B cell (primary cell): Measurements from ENCODE around the gene ASPG. TPM values are rescaled to one million over a fixed set of nuclear protein-coding genes. Genes with fewer than 3 reads are reported as not detected.
A peak's percentile ranks its signal among the peaks of the same experiment; 100 is the strongest.

Experiments used
- ATAC-seq: fragments of 200-7000 bp; cut with Tn5 transposase; one replicate; pipeline ENCODE4 v1.10.0; 2021; ENCODE audit warnings: low read depth, mild to moderate bottlenecking, moderate number of reproducible peaks, moderate library complexity
- CTCF ChIA-PET: fragments of 350-600 bp; sonication (Branson Sonifier 250); formaldehyde crosslinking; loops from one replicate; lab custom pipeline; 2021; ENCODE audit warnings: antibody characterized with exemption, inconsistent platforms; lab: Charles Lee
- POLR2A ChIA-PET: fragments of 350-600 bp; sonication (Branson Sonifier 250); formaldehyde crosslinking; loops from one replicate; lab custom pipeline; 2021; ENCODE audit warnings: antibody characterized with exemption; lab: Charles Lee
- DNase-seq: peaks from one replicate; pipeline ENCODE4 v3.0.0; 2013
- H2AFZ ChIP-seq: 2 replicates; pipeline ENCODE4 v1.6.1; 2012; ENCODE audit warnings: mild to moderate bottlenecking, low read depth, low read length; ENCODE audit not compliant: insufficient read depth, poor library complexity, severe bottlenecking
- H3K27ac ChIP-seq, 2 donors: 1 replicate in 1 of 2; 2 replicates in 1 of 2; pipeline ENCODE4 v1.5.1; 2012 to 2013; ENCODE audit warnings: low read length in 2 of 2, mild to moderate bottlenecking in 2 of 2, moderate library complexity in 1 of 2
- H3K27me3 ChIP-seq, 4 experiments: fragments of 200-600 bp in 1 of 4; sonication (generic) in 1 of 4; replicated peaks in 1 of 4; 1 replicate in 2 of 4; 2 replicates in 2 of 4; pipeline versions ENCODE4 v1.6.1 to v1.7.0; 2013 to 2016; ENCODE audit warnings: low read length in 3 of 4, mild to moderate bottlenecking in 2 of 4, mixed read lengths in 1 of 4, moderate library complexity in 1 of 4; ENCODE audit not compliant: insufficient read depth in 4 of 4, control insufficient read depth in 3 of 4; ENCODE audit errors: control extremely low read depth in 1 of 4
- H3K36me3 ChIP-seq, 2 experiments: replicated peaks in 1 of 2; 1 replicate in 1 of 2; 2 replicates in 1 of 2; pipeline versions ENCODE4 v1.6.1 to v1.7.1; 2013; ENCODE audit warnings: low read length in 1 of 2; ENCODE audit not compliant: insufficient read depth in 2 of 2, control insufficient read depth in 1 of 2; ENCODE audit errors: control extremely low read depth in 1 of 2, extremely low read depth in 1 of 2
- H3K4me1 ChIP-seq, 2 donors: fragments of 200-600 bp in 1 of 2; sonication (generic) in 1 of 2; 1 replicate in 1 of 2; 2 replicates in 1 of 2; pipeline versions ENCODE4 v1.5.1 to v1.6.1; 2013 to 2017; ENCODE audit warnings: low read length in 2 of 2; ENCODE audit not compliant: control insufficient read depth in 2 of 2, insufficient read depth in 2 of 2
- H3K4me2 ChIP-seq: replicated peaks from 2 replicates; pipeline ENCODE3; 2012; ENCODE audit warnings: mild to moderate bottlenecking, low read depth, low read length; ENCODE audit not compliant: poor library complexity, severe bottlenecking
- H3K4me3 ChIP-seq, 5 experiments: fragments of 200-600 bp in 1 of 5; sonication (generic) in 1 of 5; 1 replicate in 3 of 5; 2 replicates in 2 of 5; pipeline versions ENCODE4 v1.5.1 to v1.7.0; 2011 to 2016; ENCODE audit warnings: low read length in 4 of 5, mild to moderate bottlenecking in 4 of 5, low read depth in 2 of 5, control low read depth in 1 of 5, moderate library complexity in 1 of 5; ENCODE audit not compliant: insufficient read depth in 1 of 5; ENCODE audit errors: control extremely low read depth in 1 of 5, extremely low read depth in 1 of 5
- H3K79me2 ChIP-seq: fragments of 200-600 bp; sonication (generic); one replicate; pipeline ENCODE4 v1.6.0; 2016; ENCODE audit warnings: low read length; ENCODE audit not compliant: control insufficient read depth, insufficient read depth
- H3K9ac ChIP-seq: fragments of 200-600 bp; sonication (generic); 2 replicates; pipeline ENCODE4 v1.6.1; 2017; ENCODE audit warnings: mild to moderate bottlenecking, low read length, moderate library complexity
- H3K9me3 ChIP-seq, 3 donors: one replicate each; pipeline versions ENCODE4 v1.6.1 to v1.7.1; 2013; ENCODE audit warnings: low read length in 2 of 3; ENCODE audit not compliant: control insufficient read depth in 2 of 3, insufficient read depth in 1 of 3; ENCODE audit errors: control extremely low read depth in 1 of 3
- H4K20me1 ChIP-seq: 2 replicates; pipeline ENCODE4 v1.6.0; 2012; ENCODE audit warnings: mild to moderate bottlenecking, low read length; ENCODE audit not compliant: insufficient read depth, control insufficient read depth, poor library complexity, severe bottlenecking
- H3K27ac Mint-ChIP-seq: one replicate; pipeline ENCODE4 v1.8.0; 2021; ENCODE audit warnings: mixed read lengths
- H3K27me3 Mint-ChIP-seq: one replicate; pipeline ENCODE4 v1.8.0; 2021; ENCODE audit warnings: mixed read lengths
- H3K4me1 Mint-ChIP-seq: one replicate; pipeline ENCODE4 v1.8.0; 2021; ENCODE audit warnings: mixed read lengths
- H3K4me3 Mint-ChIP-seq: one replicate; pipeline ENCODE4 v1.8.0; 2021; ENCODE audit warnings: mixed read lengths
- H3K9me3 Mint-ChIP-seq: one replicate; pipeline ENCODE4 v1.8.0; 2022; ENCODE audit warnings: mixed read lengths; ENCODE audit not compliant: insufficient read depth
- EZH2 ChIP-seq: IDR thresholded peaks from 2 replicates; pipeline ENCODE4 v1.6.1; 2012; ENCODE audit warnings: borderline replicate concordance, low read depth, mild to moderate bottlenecking, moderate library complexity, low read length; ENCODE audit not compliant: insufficient read depth, poor library complexity, severe bottlenecking
- WGBS: methylation state at CpG from one replicate; pipeline ENCODE4 v1.1.5; 2013; ENCODE audit warnings: missing lambda C conversion rate; ENCODE audit not compliant: insufficient coverage; 5-methylcytosine and 5-hydroxymethylcytosine counted together
- intact Hi-C: fragments of 100-400 bp; cut with micrococcal nuclease; formaldehyde crosslinking; loops from one replicate; pipeline ENCODE4 v1.10.0; 2022
- polyA plus RNA-seq: library from polyadenylated mRNA; depleted of rRNA; stranded (reverse); fragments of >200 nt; gene quantifications from 2 replicates; pipeline ENCODE4 v1.2.3, GENCODE V29; 2012
- total RNA-seq, 2 donors: library from RNA; stranded (reverse); fragments of 120-200 nt in 1 of 2; gene quantifications; 1 replicate in 1 of 2; 2 replicates in 1 of 2; pipeline versions ENCODE4 v1.2.3 to v1.2.4, GENCODE V29; 2013 to 2022

ASPG gene
- total and polyA plus RNA-seq, 2 donors (not counting 1 experiment from before 2014, with no cell fraction given): not detected

- TF ChIP-seq EZH2: no peak
- peak overlapping the region in 2 of 5 experiments; percentile 19 to 27 for H3K4me3 ChIP-seq
- no peak for ATAC-seq
- Mint-ChIP-seq H3K27me3 (peaks cover 22% of the 10 kb centered on the region), H3K27ac (no peak overlapping the region), H3K4me3 (no peak overlapping the region), H3K9me3 (no peaks in the 10 kb centered on the region), H3K4me1 (peaks cover 9% of the 10 kb centered on the region)
- H3K36me3 ChIP-seq: no peaks in the 10 kb centered on the region
- ChIA-PET POLR2A (no interaction called here), CTCF (interaction anchor here (1.0 to 1.1 kb wide), 2 partner anchors 61 to 501 kb away, joined by 4 to 6 read pairs; no protein-coding TSS in a partner anchor)
- no peaks in the 10 kb centered on the region for H4K20me1 ChIP-seq
- peaks cover 0 to 54% (median 22%) of the 10 kb centered on the region in 4 experiments for H3K27me3 ChIP-seq
- H3K4me1 ChIP-seq: peaks cover 26 to 34% of the 10 kb centered on the region in 2 donors
- peak overlapping the region; percentile 22 for H3K9ac ChIP-seq
- intact Hi-C loops: no loop called here
- peaks cover 0 to 15% (median 0%) of the 10 kb centered on the region in 3 donors for H3K9me3 ChIP-seq
- no peaks in the 10 kb centered on the region for H3K79me2 ChIP-seq
- peak overlapping the region; percentile 79 for H3K4me2 ChIP-seq
- no peak overlapping the region for H3K27ac ChIP-seq
- 5% methylated on average over 70 of the region's 73 CpGs for WGBS
- H2AFZ ChIP-seq: peak overlapping the region; percentile 40
- DNase-seq: peak; percentile 23
Observed at GRCh38 chr14:104138718-104139459, 53.4 kb downstream of the ASPG start.

- Histone ChIP-seq H2AFZ (peak overlapping the region; percentile 40), H4K20me1 (no peaks in the 10 kb centered on the region), H3K4me3 (no peak overlapping the region), H3K79me2 (no peaks in the 10 kb centered on the region), H3K36me3 (no peaks in the 10 kb centered on the region), H3K9me3 (peaks cover 0 to 13% (median 0%) of the 10 kb centered on the region in 3 donors), H3K27ac (no peak overlapping the region), H3K4me1 (peaks cover 26 to 34% of the 10 kb centered on the region in 2 donors), H3K4me2 (peak overlapping the region; percentile 79), H3K27me3 (peaks cover 0 to 47% (median 19%) of the 10 kb centered on the region in 4 experiments), H3K9ac (no peak overlapping the region)
- H3K4me3 Mint-ChIP-seq: no peak overlapping the region
- CTCF ChIA-PET: interaction anchor here (0.5 to 1.1 kb wide), 3 partner anchors 13 to 500 kb away, joined by 4 to 6 read pairs (median 4); no protein-coding TSS in a partner anchor
- intact Hi-C loops: no loop called here
- H3K27ac Mint-ChIP-seq: no peak overlapping the region
- POLR2A ChIA-PET: no interaction called here
- H3K4me1 Mint-ChIP-seq: peaks cover 9% of the 10 kb centered on the region
- peaks cover 25% of the 10 kb centered on the region for H3K27me3 Mint-ChIP-seq
- WGBS: 66% methylated on average over 10 of the region's 14 CpGs
- no peaks in the 10 kb centered on the region for H3K9me3 Mint-ChIP-seq
- no peak for TF ChIP-seq EZH2
- no peak for DNase-seq
- no peak for ATAC-seq
Observed at GRCh38 chr14:104139460-104140212, 54.1 kb downstream of the ASPG start.
